ENCODE results near the gene C1QTNF7. TPM values are rescaled to one million over a fixed set of nuclear protein-coding genes. Genes with fewer than 3 reads are reported as not detected.

Gene C1QTNF7
- total RNA-seq, 1 experiment from 2014 or later: not detected

DNA sequence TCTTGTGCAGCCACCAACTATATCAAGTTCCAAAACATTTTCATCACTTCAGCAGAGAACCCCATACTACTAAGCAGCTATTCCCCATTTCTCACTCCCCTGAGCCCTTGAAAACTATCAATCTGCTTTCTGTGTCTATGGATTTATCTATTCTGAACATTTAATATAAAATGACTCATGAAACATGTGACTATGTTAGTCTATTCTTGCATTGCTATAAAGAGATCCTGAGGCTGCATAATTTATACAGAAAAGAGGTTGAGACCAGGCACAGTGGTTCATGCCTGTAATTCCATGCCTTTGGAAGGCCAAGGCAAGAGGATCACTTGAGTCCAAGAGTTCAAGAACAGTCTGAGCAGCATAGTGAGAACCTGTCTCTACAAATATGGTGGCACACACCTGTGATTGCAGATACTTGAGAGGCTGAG, 10.6 kb upstream of the C1QTNF7 start:
- Histone ChIP-seq H3K36me3 (ENCODE audit: insufficient read depth, low read length) (no peaks in the 10 kb centered on the region), H3K27ac (ENCODE audit: low read length) (no peak overlapping the region), H3K4me1 (ENCODE audit: low read length) (no peaks in the 10 kb centered on the region), H3K9me2 (replicated peaks; ENCODE audit: insufficient read depth, low read length) (no peaks in the 10 kb centered on the region), H3K9ac (ENCODE audit: low read length) (no peak overlapping the region), H3K4me3 (ENCODE audit: low read length) (no peak overlapping the region), H3K9me3 (ENCODE audit: low read length) (no peaks in the 10 kb centered on the region), H3K79me2 (ENCODE audit: low read length) (no peaks in the 10 kb centered on the region), H3K4me2 (ENCODE audit: low read depth, low read length, poor library complexity, severe bottlenecking) (no peak overlapping the region), H3K27me3 (ENCODE audit: low read length) (no peaks in the 10 kb centered on the region), H4K20me1 (ENCODE audit: insufficient read depth, low read depth, low read length) (no peaks in the 10 kb centered on the region), H2AFZ (ENCODE audit: low read length) (no peak overlapping the region)
- DNase-seq: no peak

DNA sequence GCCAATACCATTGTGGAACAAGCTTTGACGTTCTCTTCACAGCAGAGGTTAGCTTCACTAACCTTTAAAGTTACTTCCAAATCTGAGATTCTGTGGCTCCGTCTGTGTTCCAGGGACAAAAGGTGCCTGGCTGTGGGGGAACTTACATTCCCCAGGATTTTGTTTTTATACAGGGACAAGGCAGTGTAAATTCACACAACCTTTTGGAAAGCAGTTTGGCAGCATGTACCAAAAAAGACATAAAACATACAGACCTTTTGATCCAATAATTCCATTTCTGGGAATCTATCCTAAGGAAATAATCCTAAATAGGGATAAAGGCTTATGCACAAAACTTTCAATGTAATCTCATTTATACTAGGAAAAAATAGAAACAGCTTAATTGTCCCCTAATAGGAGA, 8.9 kb upstream of the C1QTNF7 start:
- H3K4me1 ChIP-seq (ENCODE audit: low read length): no peaks in the 10 kb centered on the region
- H3K4me3 ChIP-seq (ENCODE audit: low read length): no peak overlapping the region
- no peaks in the 10 kb centered on the region for H4K20me1 ChIP-seq (ENCODE audit: insufficient read depth, low read depth, low read length)
- no peak for DNase-seq
- H3K36me3 ChIP-seq (ENCODE audit: insufficient read depth, low read length): no peaks in the 10 kb centered on the region
- H3K27me3 ChIP-seq (ENCODE audit: low read length): no peaks in the 10 kb centered on the region
- no peaks in the 10 kb centered on the region for H3K9me2 ChIP-seq (replicated peaks; ENCODE audit: insufficient read depth, low read length)
- no peak overlapping the region for H3K27ac ChIP-seq (ENCODE audit: low read length)
- no peak overlapping the region for H2AFZ ChIP-seq (ENCODE audit: low read length)
- no peak overlapping the region for H3K4me2 ChIP-seq (ENCODE audit: low read depth, low read length, poor library complexity, severe bottlenecking)
- no peaks in the 10 kb centered on the region for H3K79me2 ChIP-seq (ENCODE audit: low read length)
- no peak overlapping the region for H3K9ac ChIP-seq (ENCODE audit: low read length)
- H3K9me3 ChIP-seq (ENCODE audit: low read length): no peaks in the 10 kb centered on the region

DNA sequence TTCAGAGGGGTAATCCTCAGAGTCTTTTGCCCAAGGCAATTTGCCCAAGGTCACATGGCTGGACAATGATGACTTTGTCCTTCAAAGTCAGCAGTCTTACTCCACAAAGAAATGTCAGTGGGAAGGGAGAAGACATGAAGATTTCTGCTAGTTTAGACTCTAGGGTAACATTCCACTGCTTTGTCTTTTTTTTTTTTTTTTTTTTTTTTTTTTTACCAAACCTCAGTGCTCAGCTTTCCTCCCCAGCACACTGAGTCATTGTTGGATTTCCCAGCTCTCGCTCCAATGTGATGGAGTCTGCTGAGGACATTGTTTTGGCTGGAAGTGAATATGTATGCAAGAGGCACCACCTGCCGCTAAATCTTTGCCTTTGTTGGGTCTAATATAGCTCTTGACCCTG, 7.2 kb upstream of the C1QTNF7 start:
- Histone ChIP-seq H2AFZ (ENCODE audit: low read length) (no peak overlapping the region), H3K27ac (ENCODE audit: low read length) (no peak overlapping the region), H3K4me3 (ENCODE audit: low read length) (no peak overlapping the region), H4K20me1 (ENCODE audit: insufficient read depth, low read depth, low read length) (no peaks in the 10 kb centered on the region), H3K9me2 (replicated peaks; ENCODE audit: insufficient read depth, low read length) (no peaks in the 10 kb centered on the region), H3K4me1 (ENCODE audit: low read length) (no peaks in the 10 kb centered on the region), H3K4me2 (ENCODE audit: low read depth, low read length, poor library complexity, severe bottlenecking) (no peak overlapping the region), H3K36me3 (ENCODE audit: insufficient read depth, low read length) (no peaks in the 10 kb centered on the region), H3K79me2 (ENCODE audit: low read length) (no peaks in the 10 kb centered on the region), H3K9me3 (ENCODE audit: low read length) (no peaks in the 10 kb centered on the region), H3K9ac (ENCODE audit: low read length) (no peak overlapping the region), H3K27me3 (ENCODE audit: low read length) (no peaks in the 10 kb centered on the region)
- no peak for DNase-seq

DNA sequence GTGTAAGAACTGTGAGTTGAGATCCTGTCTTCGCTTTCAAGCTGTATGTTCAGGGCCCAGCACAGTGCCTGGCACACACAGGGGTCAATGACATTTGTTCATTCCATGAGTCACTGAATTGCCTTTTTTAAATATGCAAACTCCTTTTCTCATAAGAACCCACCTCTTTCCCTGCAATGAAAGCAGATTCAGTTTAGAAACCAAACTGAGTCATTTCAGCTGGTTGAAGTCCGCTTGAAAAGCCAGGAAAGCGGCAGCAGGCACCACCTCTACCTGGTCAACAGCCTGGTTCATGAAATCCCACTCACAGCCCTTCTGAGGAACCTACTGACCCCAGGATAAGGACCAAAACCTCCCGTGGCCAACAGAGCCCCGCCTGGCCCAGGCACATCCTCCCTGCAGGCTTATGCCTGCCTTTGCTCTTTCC, 4.5 kb upstream of the C1QTNF7 start:
- Histone ChIP-seq H3K4me2 (ENCODE audit: low read depth, low read length, poor library complexity, severe bottlenecking) (no peak overlapping the region), H3K36me3 (ENCODE audit: insufficient read depth, low read length) (no peaks in the 10 kb centered on the region), H3K9me2 (replicated peaks; ENCODE audit: insufficient read depth, low read length) (no peaks in the 10 kb centered on the region), H3K4me3 (ENCODE audit: low read length) (no peak overlapping the region), H2AFZ (ENCODE audit: low read length) (no peak overlapping the region), H3K9ac (ENCODE audit: low read length) (no peak overlapping the region), H3K27ac (ENCODE audit: low read length) (no peak overlapping the region), H3K79me2 (ENCODE audit: low read length) (no peaks in the 10 kb centered on the region), H3K9me3 (ENCODE audit: low read length) (no peaks in the 10 kb centered on the region), H3K4me1 (ENCODE audit: low read length) (no peaks in the 10 kb centered on the region), H4K20me1 (ENCODE audit: insufficient read depth, low read depth, low read length) (no peaks in the 10 kb centered on the region), H3K27me3 (ENCODE audit: low read length) (no peaks in the 10 kb centered on the region)
- no peak for DNase-seq

DNA sequence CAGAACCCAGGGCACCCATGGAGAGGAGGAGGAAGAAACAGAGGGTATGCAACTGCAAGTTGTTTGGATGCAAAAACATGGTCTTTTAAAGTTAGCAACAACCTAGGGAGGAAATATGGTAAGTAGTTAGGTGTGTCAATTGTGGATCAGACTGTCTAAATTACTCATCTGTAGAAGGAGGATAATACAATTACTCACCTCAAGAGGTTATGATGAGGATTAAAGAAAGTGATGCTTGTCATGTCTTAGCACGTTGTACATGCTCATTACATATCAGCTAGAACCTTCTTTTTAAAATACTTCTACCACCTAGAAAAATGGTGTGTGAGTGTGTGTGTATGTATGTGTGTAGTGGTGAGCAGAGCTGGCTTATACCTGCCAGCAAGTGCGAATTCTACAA, 2.3 kb upstream of the C1QTNF7 start:
- no peak for DNase-seq
- H3K4me3 ChIP-seq (ENCODE audit: low read length): no peak overlapping the region
- no peaks in the 10 kb centered on the region for H3K9me3 ChIP-seq (ENCODE audit: low read length)
- H2AFZ ChIP-seq (ENCODE audit: low read length): no peak overlapping the region
- no peak overlapping the region for H3K27ac ChIP-seq (ENCODE audit: low read length)
- no peaks in the 10 kb centered on the region for H3K4me1 ChIP-seq (ENCODE audit: low read length)
- H3K27me3 ChIP-seq (ENCODE audit: low read length): no peaks in the 10 kb centered on the region
- no peak overlapping the region for H3K4me2 ChIP-seq (ENCODE audit: low read depth, low read length, poor library complexity, severe bottlenecking)
- H3K36me3 ChIP-seq (ENCODE audit: insufficient read depth, low read length): no peaks in the 10 kb centered on the region
- no peaks in the 10 kb centered on the region for H3K79me2 ChIP-seq (ENCODE audit: low read length)
- H3K9me2 ChIP-seq (replicated peaks; ENCODE audit: insufficient read depth, low read length): no peaks in the 10 kb centered on the region
- H4K20me1 ChIP-seq (ENCODE audit: insufficient read depth, low read depth, low read length): no peaks in the 10 kb centered on the region
- H3K9ac ChIP-seq (ENCODE audit: low read length): no peak overlapping the region

DNA sequence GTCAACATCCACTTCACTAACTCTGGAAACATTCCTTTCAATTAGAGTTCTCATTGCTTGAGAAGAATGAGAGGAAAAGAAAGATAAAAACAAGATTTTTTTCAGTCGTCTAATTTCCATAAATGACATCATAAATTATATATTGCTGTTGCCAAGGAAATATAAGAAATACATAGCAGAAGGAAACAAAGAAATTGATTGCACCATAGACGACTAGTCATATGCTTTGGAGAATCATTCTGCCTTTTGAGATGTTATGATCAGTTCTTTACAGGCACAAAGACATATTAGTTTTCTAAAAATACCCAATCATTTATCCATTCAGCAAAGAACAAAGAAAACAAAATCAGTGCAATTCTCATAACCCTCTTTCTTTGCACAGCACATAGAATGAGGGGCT, 672 bp upstream of the C1QTNF7 start:
- DNase-seq: no peak
- Histone ChIP-seq H3K79me2 (ENCODE audit: low read length) (no peaks in the 10 kb centered on the region), H3K4me1 (ENCODE audit: low read length) (no peaks in the 10 kb centered on the region), H3K9me3 (ENCODE audit: low read length) (no peaks in the 10 kb centered on the region), H3K4me2 (ENCODE audit: low read depth, low read length, poor library complexity, severe bottlenecking) (no peak overlapping the region), H3K9ac (ENCODE audit: low read length) (no peak overlapping the region), H3K27ac (ENCODE audit: low read length) (no peak overlapping the region), H3K36me3 (ENCODE audit: insufficient read depth, low read length) (no peaks in the 10 kb centered on the region), H3K4me3 (ENCODE audit: low read length) (no peak overlapping the region), H3K9me2 (replicated peaks; ENCODE audit: insufficient read depth, low read length) (no peaks in the 10 kb centered on the region), H3K27me3 (ENCODE audit: low read length) (no peaks in the 10 kb centered on the region), H4K20me1 (ENCODE audit: insufficient read depth, low read depth, low read length) (no peaks in the 10 kb centered on the region), H2AFZ (ENCODE audit: low read length) (no peak overlapping the region)

DNA sequence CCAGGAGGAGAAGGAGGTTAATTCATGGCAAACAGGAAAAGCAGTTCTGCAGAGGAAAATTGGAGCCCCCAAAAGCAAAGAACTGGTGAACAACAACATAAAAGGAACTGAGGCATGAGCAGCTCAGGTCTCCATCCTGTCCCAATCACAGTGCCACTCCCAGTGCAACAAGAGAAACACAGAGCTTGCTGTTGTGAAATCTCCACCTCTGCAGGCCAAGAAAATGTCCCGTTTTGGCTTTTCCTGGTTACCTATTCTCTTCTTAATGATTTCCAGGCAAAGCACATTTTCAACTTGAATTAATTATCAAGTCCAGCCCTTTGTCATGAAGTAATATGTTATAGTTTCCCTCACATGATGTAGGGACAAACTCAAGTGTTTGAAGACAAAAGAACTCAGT, 778 bp downstream of the C1QTNF7 start:
- no peaks in the 10 kb centered on the region for H3K9me2 ChIP-seq (replicated peaks; ENCODE audit: insufficient read depth, low read length)
- no peaks in the 10 kb centered on the region for H3K4me1 ChIP-seq (ENCODE audit: low read length)
- no peak overlapping the region for H3K4me3 ChIP-seq (ENCODE audit: low read length)
- DNase-seq: no peak
- no peaks in the 10 kb centered on the region for H3K27me3 ChIP-seq (ENCODE audit: low read length)
- H3K9ac ChIP-seq (ENCODE audit: low read length): no peak overlapping the region
- H3K9me3 ChIP-seq (ENCODE audit: low read length): no peaks in the 10 kb centered on the region
- no peak overlapping the region for H3K4me2 ChIP-seq (ENCODE audit: low read depth, low read length, poor library complexity, severe bottlenecking)
- H3K79me2 ChIP-seq (ENCODE audit: low read length): no peaks in the 10 kb centered on the region
- H2AFZ ChIP-seq (ENCODE audit: low read length): no peak overlapping the region
- H3K27ac ChIP-seq (ENCODE audit: low read length): no peak overlapping the region
- H4K20me1 ChIP-seq (ENCODE audit: insufficient read depth, low read depth, low read length): no peaks in the 10 kb centered on the region
- no peaks in the 10 kb centered on the region for H3K36me3 ChIP-seq (ENCODE audit: insufficient read depth, low read length)

DNA sequence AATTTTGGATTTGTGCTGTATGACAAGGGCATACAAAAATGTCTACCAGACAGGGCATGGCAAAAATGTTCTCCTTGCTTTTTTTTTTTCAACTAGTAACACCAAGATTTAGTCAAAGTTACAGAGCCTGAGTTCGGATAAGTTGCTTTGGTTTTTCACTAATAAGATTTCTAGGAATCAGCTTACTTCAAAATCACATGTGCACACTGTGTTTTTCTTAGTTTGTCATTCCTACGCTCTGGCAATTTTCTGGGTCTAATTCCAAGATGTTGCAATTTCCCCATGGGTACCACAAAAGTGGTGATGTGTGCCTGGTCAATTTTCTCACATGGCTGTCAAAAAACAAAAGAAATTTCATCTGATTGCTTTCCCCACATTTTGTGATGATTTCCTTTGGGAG, 6.3 kb downstream of the C1QTNF7 start:
- Histone ChIP-seq H3K9me2 (replicated peaks; ENCODE audit: insufficient read depth, low read length) (no peaks in the 10 kb centered on the region), H3K9ac (ENCODE audit: low read length) (no peak overlapping the region), H3K4me3 (ENCODE audit: low read length) (no peak overlapping the region), H3K36me3 (ENCODE audit: insufficient read depth, low read length) (no peaks in the 10 kb centered on the region), H2AFZ (ENCODE audit: low read length) (no peak overlapping the region), H3K9me3 (ENCODE audit: low read length) (no peaks in the 10 kb centered on the region), H3K27ac (ENCODE audit: low read length) (no peak overlapping the region), H3K79me2 (ENCODE audit: low read length) (no peaks in the 10 kb centered on the region), H3K4me2 (ENCODE audit: low read depth, low read length, poor library complexity, severe bottlenecking) (no peak overlapping the region), H3K27me3 (ENCODE audit: low read length) (no peaks in the 10 kb centered on the region), H4K20me1 (ENCODE audit: insufficient read depth, low read depth, low read length) (no peaks in the 10 kb centered on the region), H3K4me1 (ENCODE audit: low read length) (no peaks in the 10 kb centered on the region)
- DNase-seq: no peak

DNA sequence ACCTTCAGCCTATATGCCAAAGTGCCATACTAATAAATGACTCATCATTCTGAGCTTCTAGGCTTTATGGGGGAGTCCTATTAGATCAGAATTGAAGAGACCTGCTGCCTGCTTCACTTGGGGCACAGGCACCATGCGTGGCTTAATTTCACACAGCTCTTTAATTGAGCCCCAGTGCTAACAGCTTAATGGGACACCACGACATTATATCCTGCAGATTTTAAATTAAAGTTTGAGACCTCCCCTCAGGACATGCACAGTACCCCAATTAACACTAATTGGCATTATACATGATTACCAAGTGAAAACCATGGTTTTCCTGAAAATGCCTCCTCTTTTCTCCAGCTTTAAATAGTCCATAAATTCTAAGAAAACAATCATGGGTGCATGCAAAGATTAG, 6.8 kb downstream of the C1QTNF7 start:
- Histone ChIP-seq H3K9me3 (ENCODE audit: low read length) (no peaks in the 10 kb centered on the region), H2AFZ (ENCODE audit: low read length) (no peak overlapping the region), H3K27me3 (ENCODE audit: low read length) (no peaks in the 10 kb centered on the region), H3K4me3 (ENCODE audit: low read length) (no peak overlapping the region), H4K20me1 (ENCODE audit: insufficient read depth, low read depth, low read length) (no peaks in the 10 kb centered on the region), H3K27ac (ENCODE audit: low read length) (no peak overlapping the region), H3K4me2 (ENCODE audit: low read depth, low read length, poor library complexity, severe bottlenecking) (no peak overlapping the region), H3K4me1 (ENCODE audit: low read length) (no peaks in the 10 kb centered on the region), H3K79me2 (ENCODE audit: low read length) (no peaks in the 10 kb centered on the region), H3K9ac (ENCODE audit: low read length) (no peak overlapping the region), H3K36me3 (ENCODE audit: insufficient read depth, low read length) (no peaks in the 10 kb centered on the region), H3K9me2 (replicated peaks; ENCODE audit: insufficient read depth, low read length) (no peaks in the 10 kb centered on the region)
- DNase-seq: no peak

All from Karpas-422 (cell line).